ENCODE measurements around the gene ATP6V0D1. TPM values are rescaled to one million over a fixed set of nuclear protein-coding genes. Genes with fewer than 3 reads are reported as not detected.

ATP6V0D1 gene
- total RNA-seq, 6 donors from 2014 or later = 69.1 to 221 (median 147) TPM

DNA sequence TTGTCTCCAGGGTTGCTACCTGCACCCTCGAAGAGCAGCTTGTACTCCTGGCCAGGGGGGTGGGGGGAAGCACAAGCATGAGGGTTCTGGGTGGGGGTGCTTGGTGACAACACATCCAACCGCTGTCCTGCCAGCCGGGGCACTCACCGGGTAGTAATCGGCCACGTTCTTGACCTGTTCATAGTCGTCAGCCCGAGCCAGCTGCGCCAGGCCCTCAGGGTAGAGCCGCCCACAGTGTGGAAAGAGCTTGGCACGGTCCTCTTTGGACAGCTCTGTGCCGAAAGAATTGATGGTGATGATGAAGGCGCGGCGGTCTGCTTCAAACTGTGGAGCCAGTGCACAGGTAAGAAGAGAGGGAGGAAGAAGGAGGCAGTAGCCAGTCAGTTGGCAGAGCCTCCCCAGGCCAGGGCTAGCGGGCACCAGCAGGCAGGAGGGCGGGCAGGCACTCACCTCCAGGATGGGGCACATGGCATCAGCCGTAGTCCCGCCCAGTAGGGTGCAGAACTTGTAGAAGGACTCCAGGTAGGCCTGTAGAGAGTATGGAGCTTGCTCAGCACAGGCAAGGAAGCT, 42.0 kb downstream of the ATP6V0D1 start:
- Histone ChIP-seq H3K4me1 (peaks cover 9 to 32% (median 29%) of the 10 kb centered on the region in 4 donors), H3K36me3 (peaks cover 11 to 77% (median 63%) of the 10 kb centered on the region in 4 donors), H3K27me3 (no peaks in the 10 kb centered on the region), H3K27ac (no peak overlapping the region), H3K9me3 (no peaks in the 10 kb centered on the region), H3K4me3 (no peak overlapping the region)
- ATAC-seq (ENCODE audit: low FRiP score in 2 of 2) = no peak
- peak in 1 of 2 donors; percentile 56 for DNase-seq
- TF ChIP-seq POLR2A (IDR thresholded peaks at IDR 0.05) = no peak
- no peak for TF ChIP-seq EP300 (IDR thresholded peaks at IDR 0.05)
- TF ChIP-seq POLR2AphosphoS5 (IDR thresholded peaks at IDR 0.05) = no peak
- TF ChIP-seq CTCF (IDR thresholded peaks at IDR 0.05) = no peak
- WGBS, 2 donors = 85 to 96% methylated on average over 9 to 11 of the region's 19 CpGs

GRCh38 chr16:67438098-67438791, 42.7 kb downstream of the ATP6V0D1 start:
- Histone ChIP-seq H3K4me1 (peaks cover 9 to 27% (median 24%) of the 10 kb centered on the region in 4 donors), H3K4me3 (no peak overlapping the region), H3K27ac (no peak overlapping the region), H3K9me3 (no peaks in the 10 kb centered on the region), H3K36me3 (peaks cover 11 to 70% (median 57%) of the 10 kb centered on the region in 4 donors), H3K27me3 (no peaks in the 10 kb centered on the region)
- 91 to 94% methylated on average over 18 to 20 of the region's 20 CpGs for WGBS, 2 donors
- no peak for TF ChIP-seq POLR2AphosphoS5 (IDR thresholded peaks at IDR 0.05)
- ATAC-seq (ENCODE audit: low FRiP score in 2 of 2) (no peak), DNase-seq (no peak)

DNA sequence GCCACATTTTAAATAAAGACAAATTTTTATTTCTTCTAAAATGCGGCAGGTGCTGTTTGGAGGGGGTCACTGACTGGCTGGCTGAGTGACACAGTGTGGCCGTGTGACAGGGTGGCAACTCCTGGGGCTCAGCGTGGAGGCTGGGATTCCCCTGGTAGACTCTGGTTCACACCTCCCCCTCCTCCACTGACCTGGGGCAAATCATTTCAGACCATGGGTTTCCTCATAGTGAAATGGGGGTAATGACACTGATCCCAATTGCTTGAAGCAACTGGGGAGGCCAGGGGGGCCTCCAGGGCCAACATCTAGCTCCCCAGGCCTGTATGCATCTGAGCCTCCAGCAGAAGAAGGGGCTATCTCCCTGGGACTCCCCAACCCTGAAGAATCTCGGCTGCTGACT, 43.4 kb downstream of the ATP6V0D1 start:
- Histone ChIP-seq H3K27ac (no peak overlapping the region), H3K4me1 (peaks cover 6 to 23% (median 20%) of the 10 kb centered on the region in 4 donors), H3K4me3 (no peak overlapping the region), H3K36me3 (peaks cover 11 to 63% (median 52%) of the 10 kb centered on the region in 4 donors), H3K9me3 (no peaks in the 10 kb centered on the region), H3K27me3 (no peaks in the 10 kb centered on the region)
- ATAC-seq (ENCODE audit: low FRiP score in 2 of 2) (no peak), DNase-seq (no peak)
- WGBS, 2 donors = 71 to 79% methylated on average over 2 to 4 of the region's 4 CpGs
- TF ChIP-seq EP300 (IDR thresholded peaks at IDR 0.05) (no peak), POLR2AphosphoS5 (IDR thresholded peaks at IDR 0.05) (no peak), CTCF (IDR thresholded peaks at IDR 0.05) (no peak), POLR2A (IDR thresholded peaks at IDR 0.05) (no peak)

DNA sequence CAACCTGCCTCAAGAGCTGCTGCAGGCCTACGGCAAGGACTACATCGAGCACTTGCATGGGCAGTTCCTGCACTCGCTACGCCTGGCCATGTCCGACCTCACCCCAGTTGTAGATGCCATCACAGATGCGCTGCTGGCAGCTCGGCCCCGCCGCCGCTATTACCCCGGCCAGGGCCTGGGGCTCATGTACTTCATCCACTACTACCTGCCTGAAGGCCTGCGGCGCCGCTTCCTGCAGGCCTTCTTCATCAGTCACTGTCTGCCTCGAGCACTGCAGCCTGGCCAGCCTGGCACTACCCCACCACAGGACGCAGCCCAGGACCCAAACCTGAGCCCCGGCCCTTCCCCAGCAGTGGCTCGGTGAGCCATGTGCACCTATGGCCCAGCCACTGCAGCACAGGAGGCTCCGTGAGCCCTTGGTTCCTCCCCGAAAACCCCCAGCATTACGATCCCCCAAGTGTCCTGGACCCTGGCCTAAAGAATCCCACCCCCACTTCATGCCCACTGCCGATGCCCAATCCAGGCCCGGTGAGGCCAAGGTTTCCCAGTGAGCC, 44.2 kb downstream of the ATP6V0D1 start:
- 93 to 94% methylated on average over 4 to 23 of the region's 23 CpGs for WGBS, 2 donors
- H3K27ac ChIP-seq = no peak overlapping the region

More for the DNA sequence above, 44.2 kb downstream of the ATP6V0D1 start:
- peak in 1 of 2 donors; percentile 82 for DNase-seq
- Histone ChIP-seq H3K36me3 (peaks cover 11 to 57% (median 50%) of the 10 kb centered on the region in 4 donors), H3K4me1 (peaks cover 12 to 23% (median 21%) of the 10 kb centered on the region in 4 donors), H3K4me3 (no peak overlapping the region), H3K9me3 (no peaks in the 10 kb centered on the region), H3K27me3 (no peaks in the 10 kb centered on the region)
- ATAC-seq (ENCODE audit: low FRiP score in 2 of 2) = no peak
- TF ChIP-seq EP300 (IDR thresholded peaks at IDR 0.05) = no peak
- TF ChIP-seq CTCF (IDR thresholded peaks at IDR 0.05) = no peak
- TF ChIP-seq POLR2AphosphoS5 (IDR thresholded peaks at IDR 0.05) = no peak
- no peak for TF ChIP-seq POLR2A (IDR thresholded peaks at IDR 0.05)

Data from upper lobe of left lung (tissue), 6 donors.